ACC112 (cell line): ENCODE data around the gene MOXD1.

Source experiments
- H2AFZ ChIP-seq: fragments of 200-600 bp; sonication (generic); one replicate; pipeline ENCODE4 v1.6.0; 2017; ENCODE audit warnings: antibody characterized with exemption, low read length; ENCODE audit not compliant: unreplicated experiment
- H3K27ac ChIP-seq: fragments of 200-600 bp; sonication (generic); 2 replicates; pipeline ENCODE4 v1.5.1; 2014; ENCODE audit warnings: low read depth, mild to moderate bottlenecking, antibody characterized with exemption, low read length, moderate library complexity
- H3K27me3 ChIP-seq: fragments of 200-600 bp; sonication (generic); 2 replicates; pipeline ENCODE4 v1.6.1; 2014; ENCODE audit warnings: mild to moderate bottlenecking, antibody characterized with exemption, low read length, moderate library complexity, mixed read lengths; ENCODE audit not compliant: insufficient read depth
- H3K36me3 ChIP-seq: fragments of 200-600 bp; sonication (generic); 2 replicates; pipeline ENCODE4 v1.6.1; 2016; ENCODE audit warnings: mild to moderate bottlenecking, antibody characterized with exemption, low read length, moderate library complexity, mixed read lengths; ENCODE audit not compliant: insufficient read depth
- H3K4me1 ChIP-seq: fragments of 200-600 bp; sonication (generic); one replicate; pipeline ENCODE4 v1.6.1; 2016; ENCODE audit warnings: low read length, mixed read lengths; ENCODE audit not compliant: insufficient read depth, unreplicated experiment, control insufficient read depth
- H3K4me3 ChIP-seq: fragments of 200-600 bp; sonication (generic); 2 replicates; pipeline ENCODE4 v1.5.1; 2014; ENCODE audit warnings: mild to moderate bottlenecking, low read depth, low read length
- H3K79me2 ChIP-seq: fragments of 200-600 bp; sonication (generic); one replicate; pipeline ENCODE4 v1.6.0; 2016; ENCODE audit warnings: low read length; ENCODE audit not compliant: control insufficient read depth, unreplicated experiment, insufficient read depth

MOXD1 gene

DNA sequence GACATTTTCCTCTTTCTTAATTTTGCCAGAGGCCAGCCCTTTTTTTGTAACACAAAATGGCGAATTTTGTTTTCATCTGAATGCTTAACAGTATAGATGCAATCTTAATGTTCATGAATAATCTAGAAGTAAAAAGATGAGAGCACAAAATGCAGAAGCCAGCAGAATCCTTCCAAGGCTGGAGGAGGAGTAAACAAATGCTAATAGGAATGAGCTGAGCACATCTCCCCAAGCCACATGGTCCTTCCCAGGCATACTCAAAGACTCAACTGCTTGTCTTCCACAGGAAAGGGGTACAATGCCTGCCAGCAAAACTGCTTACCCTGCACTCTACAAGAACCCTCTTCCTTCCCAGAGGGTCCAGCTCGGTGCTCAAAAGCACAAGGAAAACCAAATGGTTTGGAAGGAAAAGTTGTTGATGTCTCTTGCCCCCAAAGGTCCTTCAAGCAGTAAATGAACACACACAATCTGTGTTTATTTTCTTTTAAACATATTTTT lies 155.1 kb downstream of the MOXD1 start:
- Histone ChIP-seq H3K27ac (no peak overlapping the region), H3K79me2 (no peaks in the 10 kb centered on the region), H3K4me1 (no peaks in the 10 kb centered on the region), H3K27me3 (no peaks in the 10 kb centered on the region), H3K4me3 (no peak overlapping the region), H2AFZ (no peak overlapping the region), H3K36me3 (no peaks in the 10 kb centered on the region)
